Astrocyte (in vitro differentiated cells and primary cell): ENCODE measurements around the gene CEND1. TPM values are rescaled to one million over a fixed set of nuclear protein-coding genes. Genes with fewer than 3 reads are reported as not detected.

Experiments
- DNase-seq: peaks from one replicate; pipeline ENCODE4 v3.0.0-alpha.2; 2010; ENCODE audit warnings: low read depth
- FAIRE-seq: peaks from 2 replicates; lab custom pipeline; 2011; peaks lifted over from hg19 to GRCh38; lab: Jason Lieb, UNC
- H2AFZ ChIP-seq: 2 replicates; pipeline ENCODE4 v1.6.0; 2012; ENCODE audit warnings: low read depth, low read length, inconsistent platforms
- H3K27ac ChIP-seq: 2 replicates; pipeline ENCODE4 v1.5.1; 2011; ENCODE audit warnings: low read depth, low read length, inconsistent platforms
- H3K27me3 ChIP-seq: 2 replicates; pipeline ENCODE4 v1.6.0; 2011; ENCODE audit warnings: low read length, inconsistent platforms; ENCODE audit not compliant: insufficient read depth
- H3K36me3 ChIP-seq: 2 replicates; pipeline ENCODE4 v1.5.1; 2011; ENCODE audit warnings: low read length, inconsistent platforms; ENCODE audit not compliant: insufficient read depth
- H3K4me1 ChIP-seq: 2 replicates; pipeline ENCODE4 v1.5.1; 2011; ENCODE audit warnings: low read length, inconsistent platforms; ENCODE audit not compliant: insufficient read depth
- H3K4me2 ChIP-seq: 2 replicates; pipeline ENCODE4 v1.6.0; 2012; ENCODE audit warnings: low read length, inconsistent platforms
- H3K4me3 ChIP-seq: 2 replicates; pipeline ENCODE4 v1.5.1; 2011; ENCODE audit warnings: low read depth, mild to moderate bottlenecking, low read length, inconsistent platforms; ENCODE audit not compliant: insufficient read depth
- H3K79me2 ChIP-seq: 2 replicates; pipeline ENCODE4 v1.6.0; 2012; ENCODE audit warnings: mild to moderate bottlenecking, low read length, inconsistent platforms; ENCODE audit not compliant: insufficient read depth
- H3K9ac ChIP-seq: 2 replicates; pipeline ENCODE4 v1.6.0; 2012; ENCODE audit warnings: mild to moderate bottlenecking, low read length, inconsistent platforms
- H3K9me3 ChIP-seq: 2 replicates; pipeline ENCODE4 v1.5.1; 2012; ENCODE audit warnings: low read depth, mild to moderate bottlenecking, low read length, inconsistent platforms; ENCODE audit not compliant: insufficient read depth
- H4K20me1 ChIP-seq: 2 replicates; pipeline ENCODE4 v1.6.0; 2012; ENCODE audit warnings: low read length, inconsistent platforms; ENCODE audit not compliant: insufficient read depth
- H3K27ac Mint-ChIP-seq: one replicate; pipeline ENCODE4 v1.8.0; 2021; ENCODE audit warnings: mild to moderate bottlenecking, mixed read lengths; ENCODE audit not compliant: unreplicated experiment
- H3K27me3 Mint-ChIP-seq: one replicate; pipeline ENCODE4 v1.8.0; 2021; ENCODE audit warnings: low read depth, mixed read lengths; ENCODE audit not compliant: unreplicated experiment
- H3K36me3 Mint-ChIP-seq: one replicate; pipeline ENCODE4 v1.8.0; 2021; ENCODE audit warnings: low read depth, mixed read lengths; ENCODE audit not compliant: unreplicated experiment
- H3K4me1 Mint-ChIP-seq: one replicate; pipeline ENCODE4 v1.8.0; 2021; ENCODE audit warnings: low read depth, mixed read lengths; ENCODE audit not compliant: unreplicated experiment
- H3K4me3 Mint-ChIP-seq: one replicate; pipeline ENCODE4 v1.8.0; 2021; ENCODE audit warnings: mild to moderate bottlenecking, moderate library complexity, mixed read lengths; ENCODE audit not compliant: unreplicated experiment
- H3K9me3 Mint-ChIP-seq: one replicate; pipeline ENCODE4 v1.8.0; 2021; ENCODE audit warnings: mild to moderate bottlenecking, mixed read lengths; ENCODE audit not compliant: unreplicated experiment
- EZH2 ChIP-seq: IDR thresholded peaks from 2 replicates; pipeline ENCODE4 v1.6.1; 2012; ENCODE audit warnings: mild to moderate bottlenecking, low read length, inconsistent platforms; ENCODE audit not compliant: insufficient read depth
- total RNA-seq: library from RNA; stranded (reverse); gene quantifications from 2 replicates; pipeline ENCODE4 v1.2.1, GENCODE V29; 2021
- TF ChIP-seq, protein P1 (sequence below): IDR thresholded peaks from 2 replicates; pipeline ENCODE4 v1.5.1; 2011; ENCODE audit warnings: low read depth, mild to moderate bottlenecking, inconsistent platforms, low read length, moderate library complexity; ENCODE audit not compliant: insufficient read depth

Gene CEND1
- total RNA-seq, 1 donor from 2014 or later, result 0.59 TPM

DNA sequence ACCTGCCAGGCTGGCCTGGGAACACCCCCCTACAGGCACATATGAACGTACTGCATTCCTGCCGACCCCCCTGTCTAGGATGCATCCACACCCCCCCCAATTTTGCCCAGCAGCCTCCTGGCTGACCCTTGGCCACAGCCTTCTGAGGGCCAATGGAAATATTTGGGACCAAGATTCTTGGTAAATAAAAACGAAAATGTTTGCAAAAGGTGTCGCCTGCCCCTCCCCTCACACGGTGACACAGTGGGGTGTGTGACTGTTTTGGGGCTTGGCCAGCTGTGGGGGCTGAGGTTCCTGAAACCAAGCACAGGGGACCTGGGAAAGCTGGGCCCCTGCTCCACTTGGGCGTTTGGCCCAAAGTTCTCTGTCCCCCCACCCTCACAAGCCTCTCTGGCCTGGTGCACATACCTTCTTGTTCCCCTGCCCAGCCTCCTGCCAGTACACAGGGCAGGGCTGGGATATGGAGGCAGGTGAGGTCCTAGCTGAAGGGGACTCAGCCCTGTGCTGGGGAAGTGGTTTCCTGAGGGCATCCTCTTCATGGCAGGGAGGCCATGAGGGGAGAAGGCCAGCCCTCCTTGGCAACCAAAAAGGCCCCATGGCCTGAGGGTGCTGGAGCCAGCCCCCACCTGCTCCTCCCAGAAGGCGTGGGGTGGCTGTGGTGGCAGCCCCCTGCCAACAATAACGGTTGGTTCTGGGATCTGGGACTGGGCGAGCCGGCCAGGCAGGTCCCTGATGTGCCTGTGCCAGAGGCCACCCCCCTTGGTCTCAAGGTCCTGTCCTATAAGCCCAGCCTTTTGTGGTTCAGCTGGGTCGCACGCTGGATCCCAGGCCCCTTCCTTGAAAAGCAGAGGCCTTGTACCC, 35.7 kb upstream of the CEND1 start:
- no peak for TF ChIP-seq EZH2
- TF ChIP-seq, protein P1, sequence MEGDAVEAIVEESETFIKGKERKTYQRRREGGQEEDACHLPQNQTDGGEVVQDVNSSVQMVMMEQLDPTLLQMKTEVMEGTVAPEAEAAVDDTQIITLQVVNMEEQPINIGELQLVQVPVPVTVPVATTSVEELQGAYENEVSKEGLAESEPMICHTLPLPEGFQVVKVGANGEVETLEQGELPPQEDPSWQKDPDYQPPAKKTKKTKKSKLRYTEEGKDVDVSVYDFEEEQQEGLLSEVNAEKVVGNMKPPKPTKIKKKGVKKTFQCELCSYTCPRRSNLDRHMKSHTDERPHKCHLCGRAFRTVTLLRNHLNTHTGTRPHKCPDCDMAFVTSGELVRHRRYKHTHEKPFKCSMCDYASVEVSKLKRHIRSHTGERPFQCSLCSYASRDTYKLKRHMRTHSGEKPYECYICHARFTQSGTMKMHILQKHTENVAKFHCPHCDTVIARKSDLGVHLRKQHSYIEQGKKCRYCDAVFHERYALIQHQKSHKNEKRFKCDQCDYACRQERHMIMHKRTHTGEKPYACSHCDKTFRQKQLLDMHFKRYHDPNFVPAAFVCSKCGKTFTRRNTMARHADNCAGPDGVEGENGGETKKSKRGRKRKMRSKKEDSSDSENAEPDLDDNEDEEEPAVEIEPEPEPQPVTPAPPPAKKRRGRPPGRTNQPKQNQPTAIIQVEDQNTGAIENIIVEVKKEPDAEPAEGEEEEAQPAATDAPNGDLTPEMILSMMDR, result no peak
- no peak overlapping the region for H2AFZ ChIP-seq
- H3K36me3 Mint-ChIP-seq, result peaks cover 2% of the 10 kb centered on the region
- H3K27me3 ChIP-seq, result no peaks in the 10 kb centered on the region
- peaks cover 41% of the 10 kb centered on the region for H4K20me1 ChIP-seq
- FAIRE-seq, result no peak
- no peaks in the 10 kb centered on the region for H3K36me3 ChIP-seq
- no peak overlapping the region for H3K9ac ChIP-seq
- H3K9me3 Mint-ChIP-seq, result no peaks in the 10 kb centered on the region
- no peak overlapping the region for H3K27ac Mint-ChIP-seq
- no peaks in the 10 kb centered on the region for H3K9me3 ChIP-seq
- H3K4me2 ChIP-seq, result no peak overlapping the region
- no peak for DNase-seq
- peaks cover 20% of the 10 kb centered on the region for H3K79me2 ChIP-seq
- peaks cover 9% of the 10 kb centered on the region for H3K4me1 Mint-ChIP-seq
- H3K4me3 ChIP-seq, result no peak overlapping the region
- no peak overlapping the region for H3K4me3 Mint-ChIP-seq
- peaks cover 10% of the 10 kb centered on the region for H3K27me3 Mint-ChIP-seq
- H3K27ac ChIP-seq, result no peak overlapping the region
- H3K4me1 ChIP-seq, result peaks cover 34% of the 10 kb centered on the region

DNA sequence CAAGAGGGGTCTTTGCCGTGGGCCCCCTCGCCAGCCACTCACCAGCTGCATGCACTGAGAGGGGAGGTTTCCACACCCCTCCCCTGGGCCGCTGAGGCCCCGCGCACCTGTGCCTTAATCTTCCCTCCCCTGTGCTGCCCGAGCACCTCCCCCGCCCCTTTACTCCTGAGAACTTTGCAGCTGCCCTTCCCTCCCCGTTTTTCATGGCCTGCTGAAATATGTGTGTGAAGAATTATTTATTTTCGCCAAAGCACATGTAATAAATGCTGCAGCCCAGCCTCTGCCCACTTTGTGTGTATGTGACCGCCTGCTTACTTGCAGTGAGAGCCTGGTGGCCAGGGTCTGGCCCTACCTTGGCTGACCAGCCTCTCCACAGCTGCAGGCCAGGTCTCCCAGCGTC, 35.1 kb upstream of the CEND1 start:
- Histone ChIP-seq H3K27me3 (no peaks in the 10 kb centered on the region), H3K4me3 (no peak overlapping the region), H3K4me2 (no peak overlapping the region), H4K20me1 (peaks cover 46% of the 10 kb centered on the region), H3K9ac (no peak overlapping the region), H3K4me1 (peaks cover 34% of the 10 kb centered on the region), H3K79me2 (peaks cover 26% of the 10 kb centered on the region), H3K36me3 (no peaks in the 10 kb centered on the region), H3K27ac (no peak overlapping the region), H2AFZ (no peak overlapping the region), H3K9me3 (no peaks in the 10 kb centered on the region)
- FAIRE-seq, result no peak
- H3K9me3 Mint-ChIP-seq, result no peaks in the 10 kb centered on the region
- peaks cover 10% of the 10 kb centered on the region for H3K27me3 Mint-ChIP-seq
- H3K36me3 Mint-ChIP-seq, result peaks cover 2% of the 10 kb centered on the region
- no peak for TF ChIP-seq EZH2
- TF ChIP-seq, protein P1, result no peak
- H3K4me3 Mint-ChIP-seq, result no peak overlapping the region
- peaks cover 9% of the 10 kb centered on the region for H3K4me1 Mint-ChIP-seq
- no peak for DNase-seq
- no peak overlapping the region for H3K27ac Mint-ChIP-seq
